HepG2 (cell line): ENCODE results near the gene CROCC. TPM values are rescaled to one million over a fixed set of nuclear protein-coding genes. Genes with fewer than 3 reads are reported as not detected.

Experiments used
- ATF7-NPFF ChIP-seq: sonication (generic); formaldehyde crosslinking; IDR thresholded peaks from 2 replicates; pipeline ENCODE4 v1.8.1; 2023; ENCODE audit warnings: mild to moderate bottlenecking, low read depth, missing genetic modification reagents, moderate library complexity
- ERF ChIP-seq: IDR thresholded peaks from 2 replicates; pipeline ENCODE4 v1.6.1; 2018; ENCODE audit warnings: missing biosample characterization, missing genetic modification reagents
- FOXO1 ChIP-seq: sonication (generic); formaldehyde crosslinking; IDR thresholded peaks from 2 replicates; pipeline ENCODE4 v1.4.0; 2020; ENCODE audit warnings: missing genetic modification reagents
- HOXA3 ChIP-seq: sonication (generic); formaldehyde crosslinking; IDR thresholded peaks from 2 replicates; pipeline ENCODE4 v1.5.0; 2020; ENCODE audit warnings: missing genetic modification reagents
- LRRFIP1 ChIP-seq: sonication (generic); formaldehyde crosslinking; conservative IDR thresholded peaks from 2 replicates; pipeline ENCODE4 v1.4.0; 2020; ENCODE audit warnings: missing genetic modification reagents
- MXI1 ChIP-seq: IDR thresholded peaks from 3 replicates; pipeline ENCODE4 v1.6.1; 2012; ENCODE audit warnings: low read depth, low read length, inconsistent platforms, borderline replicate concordance
- PHF8 ChIP-seq: sonication (generic); formaldehyde crosslinking; IDR thresholded peaks from 2 replicates; pipeline ENCODE4 v1.5.0; 2020; ENCODE audit warnings: missing genetic modification reagents
- POLR2G ChIP-seq: fragments of 200-400 bp; formaldehyde crosslinking; IDR thresholded peaks from 2 replicates; pipeline ENCODE4 v1.6.1; 2018; ENCODE audit warnings: mild to moderate bottlenecking, low read depth, low read length, moderate library complexity
- RFX5 ChIP-seq: IDR thresholded peaks from 2 replicates; pipeline ENCODE4 v1.6.1; 2011; ENCODE audit warnings: low read depth, low read length, improper control_type of control experiment
- TBX2 ChIP-seq: sonication (generic); formaldehyde crosslinking; IDR thresholded peaks from 2 replicates; pipeline ENCODE4 v1.5.0; 2020; ENCODE audit warnings: missing genetic modification reagents, mild to moderate bottlenecking, borderline replicate concordance
- ZMYM4 ChIP-seq: sonication (generic); formaldehyde crosslinking; IDR thresholded peaks from 2 replicates; pipeline ENCODE4 v1.8.1; 2023; ENCODE audit warnings: mild to moderate bottlenecking, missing genetic modification reagents
- ZNF44 ChIP-seq: sonication (generic); formaldehyde crosslinking; IDR thresholded peaks from 2 replicates; pipeline ENCODE4 v1.5.1; 2020; ENCODE audit warnings: mild to moderate bottlenecking, missing genetic modification reagents
- ZNF607 ChIP-seq: sonication (generic); formaldehyde crosslinking; IDR thresholded peaks from 2 replicates; pipeline ENCODE4 v1.5.1; 2020; ENCODE audit warnings: missing genetic modification reagents, mild to moderate bottlenecking, borderline replicate concordance
- ZNF672 ChIP-seq: sonication (generic); formaldehyde crosslinking; IDR thresholded peaks from 2 replicates; pipeline ENCODE4 v1.8.1; 2022; ENCODE audit warnings: missing genetic modification reagents
- ZNF691 ChIP-seq: sonication (generic); formaldehyde crosslinking; IDR thresholded peaks from 2 replicates; pipeline ENCODE4 v1.4.0; 2020; ENCODE audit warnings: missing genetic modification reagents, low read depth, mild to moderate bottlenecking, borderline replicate concordance
- polyA plus RNA-seq, 8 experiments: library from polyadenylated mRNA; depleted of rRNA in 3 of 8; stranded (reverse) in 7 of 8; unstranded in 1 of 8; fragments of >200 nt; fragmentation: Illumina TruSeq in 4 of 8; extraction: Trizol in 4 of 8; gene quantifications; 2 replicates each; pipeline versions ENCODE4 v1.2.1 to v1.2.3, GENCODE V29; 2011 to 2016; ENCODE audit warnings: low read depth in 4 of 8, missing spikeins in 1 of 8, mixed read lengths in 1 of 8; ENCODE audit not compliant: insufficient read depth in 1 of 8
- total RNA-seq, 5 experiments: library from RNA; depleted of rRNA; stranded (reverse); fragments of >200 nt; fragmentation: Illumina TruSeq; extraction: Trizol; gene quantifications; 2 replicates each; pipeline ENCODE4 v1.2.3, GENCODE V29; 2016; ENCODE audit warnings: low read depth in 1 of 5
- TF ChIP-seq, protein P1 (sequence below): sonication (generic); formaldehyde crosslinking; conservative IDR thresholded peaks from 2 replicates; pipeline ENCODE4 v1.4.0; 2020; ENCODE audit warnings: mild to moderate bottlenecking, missing genetic modification reagents, moderate library complexity
- TF ChIP-seq, protein P2 (sequence below): sonication (generic); formaldehyde crosslinking; IDR thresholded peaks from 2 replicates; pipeline ENCODE4 v1.5.0; 2020; ENCODE audit warnings: mild to moderate bottlenecking, missing genetic modification reagents, moderate library complexity
- TF ChIP-seq, protein P3 (sequence below): sonication (generic); formaldehyde crosslinking; IDR thresholded peaks from 2 replicates; pipeline ENCODE4 v1.4.0; 2020; ENCODE audit warnings: mild to moderate bottlenecking, missing genetic modification reagents

The CROCC gene
- total and polyA plus RNA-seq, 2 of the 13 experiments (the other 11 are each of a cell fraction or from before 2014, with no cell fraction given): 7.8 to 15.5 TPM

DNA sequence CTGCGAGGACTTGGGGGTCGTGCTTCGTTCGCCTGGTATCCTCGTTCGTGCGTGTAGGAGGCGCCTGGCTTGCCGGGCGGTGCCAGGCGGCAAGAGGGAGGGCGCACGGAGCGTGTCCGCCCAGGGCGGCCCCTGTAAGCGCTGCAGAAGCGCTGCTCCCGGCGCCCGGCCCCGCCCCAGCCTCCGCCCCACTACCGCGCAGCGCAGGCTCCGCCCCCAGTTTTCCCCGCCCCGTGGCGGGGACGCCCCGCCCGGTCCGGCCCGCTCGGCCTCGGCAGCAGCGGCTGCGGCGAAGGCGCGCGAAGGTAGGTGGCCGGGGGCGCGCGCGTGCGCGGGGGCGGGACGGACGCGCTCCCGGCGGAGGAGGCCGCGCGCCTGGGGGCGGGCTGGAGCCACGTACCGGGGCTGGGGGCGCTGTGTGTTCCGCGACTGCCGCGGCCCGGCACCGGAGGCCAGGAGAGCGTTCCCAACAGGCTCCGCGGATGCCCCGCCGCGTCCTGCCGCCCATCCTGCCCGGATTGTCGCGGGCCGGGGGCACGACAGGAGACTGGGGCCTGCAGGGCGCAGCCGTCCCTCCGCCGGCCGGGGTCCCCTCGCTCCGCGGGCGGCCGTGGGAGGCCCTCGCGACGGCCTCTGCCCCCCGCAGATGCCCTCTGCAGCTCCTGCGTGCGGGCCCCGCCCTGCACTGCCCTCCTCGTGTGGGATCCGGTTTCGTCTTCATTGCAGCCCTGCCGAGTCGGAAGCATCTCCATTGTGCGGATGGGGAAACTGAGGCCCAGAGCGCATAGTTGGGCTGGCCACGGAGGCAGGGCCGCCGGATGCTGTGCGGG lies 7.7 kb upstream of the CROCC start (continued):
- TF ChIP-seq LRRFIP1 (CRISPR knock-in tag) (no peak), ZNF44 (CRISPR knock-in tag) (no peak), ATF7-NPFF (peak; percentile 64; the same call in 1 of the 2 replicates), ZMYM4 (CRISPR knock-in tag) (peak; percentile 19; the same call in 1 of the 2 replicates), POLR2G (peak; percentile 49; the same call in 1 of the 2 replicates), PHF8 (CRISPR knock-in tag) (peak; percentile 81), RFX5 (no peak), ZNF607 (CRISPR knock-in tag) (peak; percentile 70), MXI1 (peak; percentile 42; the same call in 1 of the 3 replicates), FOXO1 (CRISPR knock-in tag) (peak; percentile 36; the same call in 1 of the 2 replicates), ZNF672 (no peak), ZNF691 (CRISPR knock-in tag) (peak; percentile 33; the same call in 1 of the 2 replicates), HOXA3 (CRISPR knock-in tag) (peak; percentile 23), ERF (CRISPR knock-in tag) (peak; percentile 70), TBX2 (CRISPR knock-in tag) (peak; percentile 20; the same call in 1 of the 2 replicates)
- TF ChIP-seq, protein P1, sequence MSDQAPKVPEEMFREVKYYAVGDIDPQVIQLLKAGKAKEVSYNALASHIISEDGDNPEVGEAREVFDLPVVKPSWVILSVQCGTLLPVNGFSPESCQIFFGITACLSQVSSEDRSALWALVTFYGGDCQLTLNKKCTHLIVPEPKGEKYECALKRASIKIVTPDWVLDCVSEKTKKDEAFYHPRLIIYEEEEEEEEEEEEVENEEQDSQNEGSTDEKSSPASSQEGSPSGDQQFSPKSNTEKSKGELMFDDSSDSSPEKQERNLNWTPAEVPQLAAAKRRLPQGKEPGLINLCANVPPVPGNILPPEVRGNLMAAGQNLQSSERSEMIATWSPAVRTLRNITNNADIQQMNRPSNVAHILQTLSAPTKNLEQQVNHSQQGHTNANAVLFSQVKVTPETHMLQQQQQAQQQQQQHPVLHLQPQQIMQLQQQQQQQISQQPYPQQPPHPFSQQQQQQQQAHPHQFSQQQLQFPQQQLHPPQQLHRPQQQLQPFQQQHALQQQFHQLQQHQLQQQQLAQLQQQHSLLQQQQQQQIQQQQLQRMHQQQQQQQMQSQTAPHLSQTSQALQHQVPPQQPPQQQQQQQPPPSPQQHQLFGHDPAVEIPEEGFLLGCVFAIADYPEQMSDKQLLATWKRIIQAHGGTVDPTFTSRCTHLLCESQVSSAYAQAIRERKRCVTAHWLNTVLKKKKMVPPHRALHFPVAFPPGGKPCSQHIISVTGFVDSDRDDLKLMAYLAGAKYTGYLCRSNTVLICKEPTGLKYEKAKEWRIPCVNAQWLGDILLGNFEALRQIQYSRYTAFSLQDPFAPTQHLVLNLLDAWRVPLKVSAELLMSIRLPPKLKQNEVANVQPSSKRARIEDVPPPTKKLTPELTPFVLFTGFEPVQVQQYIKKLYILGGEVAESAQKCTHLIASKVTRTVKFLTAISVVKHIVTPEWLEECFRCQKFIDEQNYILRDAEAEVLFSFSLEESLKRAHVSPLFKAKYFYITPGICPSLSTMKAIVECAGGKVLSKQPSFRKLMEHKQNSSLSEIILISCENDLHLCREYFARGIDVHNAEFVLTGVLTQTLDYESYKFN (CRISPR knock-in tag): no peak
- TF ChIP-seq, protein P2, sequence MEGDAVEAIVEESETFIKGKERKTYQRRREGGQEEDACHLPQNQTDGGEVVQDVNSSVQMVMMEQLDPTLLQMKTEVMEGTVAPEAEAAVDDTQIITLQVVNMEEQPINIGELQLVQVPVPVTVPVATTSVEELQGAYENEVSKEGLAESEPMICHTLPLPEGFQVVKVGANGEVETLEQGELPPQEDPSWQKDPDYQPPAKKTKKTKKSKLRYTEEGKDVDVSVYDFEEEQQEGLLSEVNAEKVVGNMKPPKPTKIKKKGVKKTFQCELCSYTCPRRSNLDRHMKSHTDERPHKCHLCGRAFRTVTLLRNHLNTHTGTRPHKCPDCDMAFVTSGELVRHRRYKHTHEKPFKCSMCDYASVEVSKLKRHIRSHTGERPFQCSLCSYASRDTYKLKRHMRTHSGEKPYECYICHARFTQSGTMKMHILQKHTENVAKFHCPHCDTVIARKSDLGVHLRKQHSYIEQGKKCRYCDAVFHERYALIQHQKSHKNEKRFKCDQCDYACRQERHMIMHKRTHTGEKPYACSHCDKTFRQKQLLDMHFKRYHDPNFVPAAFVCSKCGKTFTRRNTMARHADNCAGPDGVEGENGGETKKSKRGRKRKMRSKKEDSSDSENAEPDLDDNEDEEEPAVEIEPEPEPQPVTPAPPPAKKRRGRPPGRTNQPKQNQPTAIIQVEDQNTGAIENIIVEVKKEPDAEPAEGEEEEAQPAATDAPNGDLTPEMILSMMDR (CRISPR knock-in tag): peak; percentile 37
- TF ChIP-seq, protein P3, sequence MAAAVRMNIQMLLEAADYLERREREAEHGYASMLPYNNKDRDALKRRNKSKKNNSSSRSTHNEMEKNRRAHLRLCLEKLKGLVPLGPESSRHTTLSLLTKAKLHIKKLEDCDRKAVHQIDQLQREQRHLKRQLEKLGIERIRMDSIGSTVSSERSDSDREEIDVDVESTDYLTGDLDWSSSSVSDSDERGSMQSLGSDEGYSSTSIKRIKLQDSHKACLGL: peak; percentile 43
